Psoas muscle (tissue), 8 donors: Measurements from ENCODE around the gene ANGPT4. TPM values are rescaled to one million over a fixed set of nuclear protein-coding genes. Genes with fewer than 3 reads are reported as not detected.

ENCODE experiments used
- ATAC-seq, 4 donors: fragments of 200-7000 bp; cut with Tn5 transposase; one replicate each; pipeline ENCODE4 v1.9.1; 2020; ENCODE audit warnings: moderate library complexity in 3 of 4, mild to moderate bottlenecking in 2 of 4
- DNase-seq, 2 donors: peaks; one replicate each; pipeline ENCODE4 v3.0.0-alpha.2; 2020
- H3K27ac ChIP-seq: fragments of 200-600 bp; one replicate; pipeline ENCODE4 v1.8.0; 2022
- H3K27me3 ChIP-seq, 3 donors: fragments of 200-600 bp in 1 of 3; one replicate each; pipeline versions ENCODE4 v1.6.1 to v1.8.0; 2013 to 2022; ENCODE audit warnings: low read length in 2 of 3, mild to moderate bottlenecking in 2 of 3, moderate library complexity in 1 of 3; ENCODE audit not compliant: insufficient read depth in 3 of 3
- H3K36me3 ChIP-seq, 2 donors: fragments of 200-600 bp in 1 of 2; one replicate each; pipeline versions ENCODE4 v1.6.1 to v1.8.0; 2013 to 2022; ENCODE audit warnings: low read depth in 1 of 2, mild to moderate bottlenecking in 1 of 2, moderate library complexity in 1 of 2; ENCODE audit not compliant: insufficient read depth in 1 of 2
- H3K4me1 ChIP-seq: fragments of 200-600 bp; one replicate; pipeline ENCODE4 v1.8.0; 2022
- H3K4me3 ChIP-seq: fragments of 200-600 bp; one replicate; pipeline ENCODE4 v1.8.0; 2022; ENCODE audit warnings: mild to moderate bottlenecking
- H3K9me3 ChIP-seq: fragments of 200-600 bp; one replicate; pipeline ENCODE4 v1.8.0; 2022
- CTCF ChIP-seq: fragments of 200-600 bp; IDR thresholded peaks from one replicate; pipeline ENCODE4 v1.8.0; 2022; ENCODE audit warnings: antibody characterized with exemption
- WGBS, 3 donors: extraction: QIAGEN DNeasy Blood & Tissue Kit; methylation state at CpG; one replicate each; pipeline versions ENCODE4 v1.1.6 to v1.1.7; 2013; 5-methylcytosine and 5-hydroxymethylcytosine counted together
- intact Hi-C, 2 donors: fragments of 100-400 bp; cut with DNase I; formaldehyde crosslinking; loops; one replicate each; pipeline versions ENCODE4 v1.11.0 to v1.14.2; 2022
- polyA plus RNA-seq, 3 donors: library from polyadenylated mRNA; stranded (reverse); fragments of 200-250 nt; gene quantifications; one replicate each; pipeline ENCODE4 v1.2.3, GENCODE V29; 2013
- total RNA-seq, 4 donors: library from RNA; stranded (reverse); fragmentation: NEBNext Ultra II Directional in 2 of 4; extraction: Animal tissue kit (Norgen Biotek cat#: 25700) in 2 of 4; gene quantifications; one replicate each; pipeline versions ENCODE4 v1.2.1 to v1.2.4, GENCODE V29; 2021 to 2023
- donor health status: healthy with polysubstance abuse.
- donor health status: DM: no; HTN: no; CAD: no; lungs with moderate emphysema.
- donor health status: Bipolar disorder and iron deficiency.
- donor health status: healthy.
- donor health status: DM: yes; HTN: yes; CAD: no.
- donor health status: DM: no; HTN: no; CAD: no.
- donor health status: DM: no; HTN: no; CAD: no.
- donor health status: DM: yes; HTN: yes; CAD: no.

ANGPT4 gene
- total and polyA plus RNA-seq, 7 donors: 0.03 to 0.14 (median 0.06) TPM; not detected in 2

DNA sequence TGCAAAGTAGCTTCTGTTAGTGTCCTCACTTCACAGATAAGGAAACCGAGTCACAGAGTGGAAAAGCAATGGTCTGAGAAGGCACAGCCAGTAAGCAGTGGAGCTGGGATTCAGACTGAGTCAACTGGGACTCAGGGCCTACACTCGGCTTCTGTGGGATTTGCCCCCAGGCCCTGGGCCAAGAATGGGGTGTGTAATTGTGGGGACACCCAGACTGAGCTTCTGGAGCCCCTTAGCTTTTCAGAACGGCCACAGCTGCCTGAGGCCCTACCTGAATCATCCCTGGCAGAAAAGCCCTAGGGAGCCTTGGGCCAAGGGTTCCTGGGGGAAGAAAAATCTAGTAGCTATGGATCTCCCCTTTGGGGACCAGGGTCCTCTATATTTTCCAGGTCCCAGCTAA, 6.5 kb downstream of the ANGPT4 start:
- ATAC-seq (no peak), DNase-seq (no peak)
- 62 to 67% (median 63%) methylated on average over 3 of the region's 3 CpGs for WGBS, 3 donors
- Histone ChIP-seq H3K36me3 (no peaks in the 10 kb centered on the region), H3K4me1 (no peaks in the 10 kb centered on the region), H3K27me3 (no peaks in the 10 kb centered on the region), H3K4me3 (no peak overlapping the region), H3K27ac (no peak overlapping the region), H3K9me3 (no peaks in the 10 kb centered on the region)
- no peak for TF ChIP-seq CTCF
- intact Hi-C loops: no loop called here

- H3K27ac ChIP-seq: no peak overlapping the region
- WGBS, 3 donors: 67 to 78% (median 73%) methylated on average over 4 of the region's 4 CpGs
- DNase-seq: peak in 1 of 2 donors; percentile 32
Observed at GRCh38 chr20:906703-907270, 9.3 kb downstream of the ANGPT4 start.

GRCh38 chr20:906001-906520, 10.1 kb downstream of the ANGPT4 start:
- Histone ChIP-seq H3K27me3 (no peaks in the 10 kb centered on the region), H3K4me1 (no peaks in the 10 kb centered on the region), H3K9me3 (no peaks in the 10 kb centered on the region), H3K4me3 (no peak overlapping the region), H3K36me3 (no peaks in the 10 kb centered on the region), H3K27ac (no peak overlapping the region)
- ATAC-seq (no peak), DNase-seq (no peak)
- TF ChIP-seq CTCF: no peak
- WGBS, 3 donors: 71 to 80% (median 78%) methylated on average over 6 of the region's 6 CpGs
- intact Hi-C loops: no loop called here

More at GRCh38 chr20:906703-907270, 9.3 kb downstream of the ANGPT4 start:
- peak in 1 of 4 donors; percentile 27 for ATAC-seq
- Histone ChIP-seq H3K27me3 (no peaks in the 10 kb centered on the region), H3K36me3 (no peaks in the 10 kb centered on the region), H3K4me3 (no peak overlapping the region), H3K9me3 (no peaks in the 10 kb centered on the region), H3K4me1 (no peaks in the 10 kb centered on the region)
- intact Hi-C loops: no loop called here
- no peak for TF ChIP-seq CTCF

DNA sequence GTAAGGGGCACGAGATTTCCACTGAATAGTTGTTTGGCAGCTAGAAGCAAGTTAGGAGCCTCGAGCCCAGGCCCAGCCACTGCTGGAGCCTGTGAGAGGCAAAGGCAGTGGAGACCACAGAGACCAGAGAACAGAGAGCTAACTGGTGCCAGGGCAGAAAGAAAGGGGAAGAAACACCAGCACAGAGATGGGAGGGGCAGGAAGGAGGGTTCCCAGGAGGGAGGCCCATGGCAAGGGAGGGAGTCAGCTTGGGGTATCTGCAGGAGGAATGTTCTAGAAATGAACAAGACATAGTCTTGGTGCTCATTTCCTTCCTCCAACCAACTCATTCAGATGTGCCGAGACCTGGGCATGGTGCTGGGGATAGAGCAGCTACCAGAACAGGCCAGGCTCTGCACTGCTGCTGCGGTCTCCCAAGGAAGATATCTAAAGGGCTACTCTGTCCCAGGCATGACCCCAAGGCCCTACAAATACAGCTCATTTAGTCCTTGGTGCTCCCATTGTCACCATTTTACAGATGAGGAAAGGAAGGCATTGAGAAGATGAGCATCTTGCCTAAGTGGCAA, 10.7 kb downstream of the ANGPT4 start:
- 42 to 68% (median 63%) methylated on average over 4 of the region's 4 CpGs for WGBS, 3 donors
- Histone ChIP-seq H3K4me3 (no peak overlapping the region), H3K4me1 (no peaks in the 10 kb centered on the region), H3K9me3 (no peaks in the 10 kb centered on the region), H3K27me3 (no peaks in the 10 kb centered on the region), H3K27ac (no peak overlapping the region), H3K36me3 (no peaks in the 10 kb centered on the region)
- DNase-seq (no peak), ATAC-seq (no peak)
- intact Hi-C loops: no loop called here
- TF ChIP-seq CTCF: no peak
